OCI-LY1 (cell line): Measurements from ENCODE around the gene UPP2.

Experiments
- EZH2 ChIP-seq: fragments of 200-600 bp; sonication (generic), shearing (Covaris generic); IDR thresholded peaks from 2 replicates; pipeline ENCODE4 v1.8.0; 2017; ENCODE audit warnings: borderline replicate concordance, mixed run types, mild to moderate bottlenecking, antibody characterized with exemption, low read length, moderate library complexity, mixed read lengths
- TF ChIP-seq, protein P1 (sequence below): fragments of 200-600 bp; sonication (generic), shearing (Covaris generic); IDR thresholded peaks from 2 replicates; pipeline ENCODE4 v1.5.1; 2017; ENCODE audit warnings: mild to moderate bottlenecking, antibody characterized with exemption, low read length, moderate library complexity, mixed read lengths

DNA sequence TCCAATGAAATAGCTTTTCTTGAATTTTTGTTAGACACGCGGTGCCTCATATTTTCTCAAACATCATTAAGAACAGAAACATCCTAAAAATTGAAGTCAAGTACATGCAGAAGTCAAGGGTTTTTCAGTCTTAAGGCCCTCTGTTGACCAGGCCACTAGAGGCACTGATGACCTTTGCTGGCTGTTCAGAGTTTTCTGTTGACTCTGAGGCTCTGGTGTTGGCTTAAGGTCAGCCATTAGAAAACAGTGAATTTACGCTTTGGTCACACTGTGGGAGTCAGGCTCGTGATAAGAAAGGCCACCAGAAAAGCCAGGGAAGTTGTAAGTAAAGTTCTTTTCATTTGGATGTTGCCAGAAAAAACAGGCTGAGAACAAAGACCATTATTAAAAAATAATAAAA lies 5.8 kb upstream of the UPP2 start:
- TF ChIP-seq, protein P1, sequence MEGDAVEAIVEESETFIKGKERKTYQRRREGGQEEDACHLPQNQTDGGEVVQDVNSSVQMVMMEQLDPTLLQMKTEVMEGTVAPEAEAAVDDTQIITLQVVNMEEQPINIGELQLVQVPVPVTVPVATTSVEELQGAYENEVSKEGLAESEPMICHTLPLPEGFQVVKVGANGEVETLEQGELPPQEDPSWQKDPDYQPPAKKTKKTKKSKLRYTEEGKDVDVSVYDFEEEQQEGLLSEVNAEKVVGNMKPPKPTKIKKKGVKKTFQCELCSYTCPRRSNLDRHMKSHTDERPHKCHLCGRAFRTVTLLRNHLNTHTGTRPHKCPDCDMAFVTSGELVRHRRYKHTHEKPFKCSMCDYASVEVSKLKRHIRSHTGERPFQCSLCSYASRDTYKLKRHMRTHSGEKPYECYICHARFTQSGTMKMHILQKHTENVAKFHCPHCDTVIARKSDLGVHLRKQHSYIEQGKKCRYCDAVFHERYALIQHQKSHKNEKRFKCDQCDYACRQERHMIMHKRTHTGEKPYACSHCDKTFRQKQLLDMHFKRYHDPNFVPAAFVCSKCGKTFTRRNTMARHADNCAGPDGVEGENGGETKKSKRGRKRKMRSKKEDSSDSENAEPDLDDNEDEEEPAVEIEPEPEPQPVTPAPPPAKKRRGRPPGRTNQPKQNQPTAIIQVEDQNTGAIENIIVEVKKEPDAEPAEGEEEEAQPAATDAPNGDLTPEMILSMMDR = no peak
- TF ChIP-seq EZH2 = no peak
